Ovary (tissue), 3 donors: ENCODE measurements around the gene CTNNBL1.

ENCODE experiments used
- EP300 ChIP-seq: sonication (generic); formaldehyde crosslinking; IDR thresholded peaks from one replicate; pipeline ENCODE4 v1.6.1; 2017; ENCODE audit warnings: antibody characterized with exemption
- POLR2A ChIP-seq: fragments of 450-650 bp; IDR thresholded peaks from one replicate; pipeline ENCODE4 v1.6.1; 2017; ENCODE audit warnings: antibody characterized with exemption, mild to moderate bottlenecking, moderate library complexity
- TF ChIP-seq, protein P1 (sequence below), 3 donors: fragments of 450-650 bp in 2 of 3; fragments of 200-600 bp in 1 of 3; IDR thresholded peaks; one replicate each; pipeline versions ENCODE4 v1.5.1 to v1.8.0; 2016 to 2022; ENCODE audit warnings: antibody characterized with exemption in 3 of 3, mild to moderate bottlenecking in 1 of 3
- donor health status: DM: no; HTN: no; CAD: no.

DNA sequence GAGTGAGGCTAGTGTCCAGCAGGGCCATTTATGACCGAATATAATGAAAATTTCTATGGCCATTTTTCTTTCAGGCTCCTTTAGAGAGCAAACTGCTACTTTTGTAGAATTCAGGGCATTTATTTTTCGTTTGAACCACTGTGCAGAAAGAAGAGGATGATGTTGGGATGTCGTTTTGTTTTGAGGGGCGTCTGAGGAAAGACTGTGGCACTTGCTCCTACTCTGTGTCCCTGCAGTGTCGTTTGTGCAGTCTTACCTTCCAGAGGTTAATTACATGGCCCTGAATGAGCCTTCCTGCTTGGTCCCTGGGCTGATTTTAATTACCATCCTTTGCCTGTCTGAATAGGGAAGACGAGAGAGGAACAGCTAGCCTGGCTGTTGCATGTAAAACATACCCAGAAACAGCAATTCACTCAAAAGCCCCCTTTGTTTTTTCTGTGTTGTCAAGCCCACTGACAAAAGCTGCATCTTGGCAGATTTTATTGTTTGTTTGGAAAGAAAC is 65.3 kb downstream of the CTNNBL1 start:
- TF ChIP-seq EP300 = no peak
- no peak for TF ChIP-seq POLR2A
- TF ChIP-seq, protein P1, sequence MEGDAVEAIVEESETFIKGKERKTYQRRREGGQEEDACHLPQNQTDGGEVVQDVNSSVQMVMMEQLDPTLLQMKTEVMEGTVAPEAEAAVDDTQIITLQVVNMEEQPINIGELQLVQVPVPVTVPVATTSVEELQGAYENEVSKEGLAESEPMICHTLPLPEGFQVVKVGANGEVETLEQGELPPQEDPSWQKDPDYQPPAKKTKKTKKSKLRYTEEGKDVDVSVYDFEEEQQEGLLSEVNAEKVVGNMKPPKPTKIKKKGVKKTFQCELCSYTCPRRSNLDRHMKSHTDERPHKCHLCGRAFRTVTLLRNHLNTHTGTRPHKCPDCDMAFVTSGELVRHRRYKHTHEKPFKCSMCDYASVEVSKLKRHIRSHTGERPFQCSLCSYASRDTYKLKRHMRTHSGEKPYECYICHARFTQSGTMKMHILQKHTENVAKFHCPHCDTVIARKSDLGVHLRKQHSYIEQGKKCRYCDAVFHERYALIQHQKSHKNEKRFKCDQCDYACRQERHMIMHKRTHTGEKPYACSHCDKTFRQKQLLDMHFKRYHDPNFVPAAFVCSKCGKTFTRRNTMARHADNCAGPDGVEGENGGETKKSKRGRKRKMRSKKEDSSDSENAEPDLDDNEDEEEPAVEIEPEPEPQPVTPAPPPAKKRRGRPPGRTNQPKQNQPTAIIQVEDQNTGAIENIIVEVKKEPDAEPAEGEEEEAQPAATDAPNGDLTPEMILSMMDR (IDR thresholded peaks at IDR 0.05) = no peak
